ENCODE measurements around the gene TBKBP1.

TBKBP1 gene

DNA sequence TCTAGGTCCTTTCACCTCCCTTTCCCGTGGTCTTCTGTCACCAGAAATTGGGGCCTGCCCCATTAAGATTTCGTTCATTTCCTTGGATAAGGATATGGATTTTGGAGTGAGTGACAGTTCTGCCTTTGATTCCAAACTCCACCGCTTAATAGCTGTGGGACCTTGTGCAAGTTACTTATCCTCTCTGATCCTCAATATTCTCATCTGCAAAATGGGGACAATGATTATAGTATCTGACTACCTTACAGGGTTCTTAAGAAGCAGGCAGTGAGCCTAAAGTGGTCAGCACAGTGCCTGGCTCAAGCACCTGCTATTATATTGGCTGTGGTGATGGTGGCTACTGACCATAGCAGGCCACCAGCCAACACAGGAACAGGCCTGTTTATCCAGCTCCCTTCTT, 15.6 kb downstream of the TBKBP1 start:
- no peak for DNase-seq (ENCODE audit: low read depth)
- no peak overlapping the region for H3K4me3 ChIP-seq (ENCODE audit: low read length)
- TF ChIP-seq, protein P1, sequence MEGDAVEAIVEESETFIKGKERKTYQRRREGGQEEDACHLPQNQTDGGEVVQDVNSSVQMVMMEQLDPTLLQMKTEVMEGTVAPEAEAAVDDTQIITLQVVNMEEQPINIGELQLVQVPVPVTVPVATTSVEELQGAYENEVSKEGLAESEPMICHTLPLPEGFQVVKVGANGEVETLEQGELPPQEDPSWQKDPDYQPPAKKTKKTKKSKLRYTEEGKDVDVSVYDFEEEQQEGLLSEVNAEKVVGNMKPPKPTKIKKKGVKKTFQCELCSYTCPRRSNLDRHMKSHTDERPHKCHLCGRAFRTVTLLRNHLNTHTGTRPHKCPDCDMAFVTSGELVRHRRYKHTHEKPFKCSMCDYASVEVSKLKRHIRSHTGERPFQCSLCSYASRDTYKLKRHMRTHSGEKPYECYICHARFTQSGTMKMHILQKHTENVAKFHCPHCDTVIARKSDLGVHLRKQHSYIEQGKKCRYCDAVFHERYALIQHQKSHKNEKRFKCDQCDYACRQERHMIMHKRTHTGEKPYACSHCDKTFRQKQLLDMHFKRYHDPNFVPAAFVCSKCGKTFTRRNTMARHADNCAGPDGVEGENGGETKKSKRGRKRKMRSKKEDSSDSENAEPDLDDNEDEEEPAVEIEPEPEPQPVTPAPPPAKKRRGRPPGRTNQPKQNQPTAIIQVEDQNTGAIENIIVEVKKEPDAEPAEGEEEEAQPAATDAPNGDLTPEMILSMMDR (conservative IDR thresholded peaks at IDR 0.05; ENCODE audit: low read depth, low read length): no peak

DNA sequence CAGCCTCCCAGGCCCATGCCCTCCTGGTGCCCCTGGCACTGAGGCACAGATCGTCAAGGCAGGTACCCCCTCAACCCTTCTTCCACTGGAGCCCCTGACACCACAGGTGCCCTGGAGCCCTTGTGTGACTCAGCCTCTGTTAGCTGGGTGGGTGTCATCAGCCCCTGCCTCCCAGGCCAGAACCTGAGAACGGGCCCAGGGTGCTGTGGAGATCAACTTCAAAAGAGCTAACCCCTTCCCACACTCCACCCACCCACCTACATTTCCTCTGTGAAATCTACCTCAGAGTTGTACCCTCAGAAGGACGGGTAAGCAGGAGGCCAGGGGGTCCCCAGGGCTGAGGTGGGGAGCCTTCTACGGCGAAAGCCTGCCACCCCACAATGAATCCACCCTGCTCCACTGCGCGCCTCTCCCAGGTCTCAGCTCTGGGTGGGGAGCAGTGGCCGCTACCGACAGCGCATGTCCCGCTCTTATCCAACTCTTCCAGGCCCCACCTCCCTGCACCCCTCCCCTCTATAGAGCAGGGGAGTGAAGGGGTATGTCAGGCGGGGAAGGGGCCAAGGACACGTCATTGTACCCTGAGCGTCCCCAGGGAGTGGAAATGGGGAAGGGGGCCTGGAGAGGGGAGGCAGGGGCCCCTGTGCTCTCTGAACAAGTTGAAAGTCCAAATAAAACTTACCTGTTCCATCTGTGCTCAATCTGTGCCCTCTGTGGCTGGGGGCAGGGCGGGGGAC, 17.6 kb downstream of the TBKBP1 start:
- DNase-seq (ENCODE audit: low read depth): no peak
- TF ChIP-seq, protein P1 (conservative IDR thresholded peaks at IDR 0.05; ENCODE audit: low read depth, low read length): no peak
- H3K4me3 ChIP-seq (ENCODE audit: low read length): no peak overlapping the region

DNA sequence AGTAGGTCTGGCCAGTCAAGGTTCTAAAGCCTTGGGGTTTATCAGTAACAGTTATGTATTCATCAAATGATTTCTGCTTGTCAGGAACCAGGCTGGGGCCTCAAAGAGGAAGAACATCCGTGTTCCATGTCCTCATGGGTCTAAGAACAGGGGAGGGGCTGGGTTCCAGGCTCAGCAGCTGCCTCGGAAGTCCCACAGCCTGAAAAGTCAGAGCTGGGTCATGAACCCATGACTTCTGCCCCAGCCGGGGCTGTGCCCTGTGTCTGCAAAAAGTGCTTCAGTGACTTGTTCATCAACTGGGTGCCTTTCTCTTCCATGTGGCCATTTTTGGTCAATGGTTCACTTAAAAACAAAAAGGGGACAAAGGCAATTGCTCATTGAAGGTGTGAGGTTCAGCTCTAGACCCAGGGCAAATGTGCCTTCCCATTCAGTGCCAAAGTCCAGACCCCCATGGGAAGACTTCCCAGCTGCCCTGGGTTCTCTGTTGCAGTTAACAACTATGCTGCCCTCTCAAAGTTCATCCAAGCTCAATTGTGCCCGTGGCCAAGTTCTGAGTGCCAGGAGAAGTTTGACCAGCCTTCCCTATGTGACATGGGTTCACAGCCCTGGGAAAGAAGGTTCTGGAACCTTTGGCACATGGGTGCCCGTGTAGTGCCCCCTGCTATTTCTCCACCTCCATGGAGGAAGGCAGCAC, 18.5 kb downstream of the TBKBP1 start:
- H3K4me3 ChIP-seq (ENCODE audit: low read length): no peak overlapping the region
- no peak for DNase-seq (ENCODE audit: low read depth)
- TF ChIP-seq, protein P1 (conservative IDR thresholded peaks at IDR 0.05; ENCODE audit: low read depth, low read length): no peak

DNA sequence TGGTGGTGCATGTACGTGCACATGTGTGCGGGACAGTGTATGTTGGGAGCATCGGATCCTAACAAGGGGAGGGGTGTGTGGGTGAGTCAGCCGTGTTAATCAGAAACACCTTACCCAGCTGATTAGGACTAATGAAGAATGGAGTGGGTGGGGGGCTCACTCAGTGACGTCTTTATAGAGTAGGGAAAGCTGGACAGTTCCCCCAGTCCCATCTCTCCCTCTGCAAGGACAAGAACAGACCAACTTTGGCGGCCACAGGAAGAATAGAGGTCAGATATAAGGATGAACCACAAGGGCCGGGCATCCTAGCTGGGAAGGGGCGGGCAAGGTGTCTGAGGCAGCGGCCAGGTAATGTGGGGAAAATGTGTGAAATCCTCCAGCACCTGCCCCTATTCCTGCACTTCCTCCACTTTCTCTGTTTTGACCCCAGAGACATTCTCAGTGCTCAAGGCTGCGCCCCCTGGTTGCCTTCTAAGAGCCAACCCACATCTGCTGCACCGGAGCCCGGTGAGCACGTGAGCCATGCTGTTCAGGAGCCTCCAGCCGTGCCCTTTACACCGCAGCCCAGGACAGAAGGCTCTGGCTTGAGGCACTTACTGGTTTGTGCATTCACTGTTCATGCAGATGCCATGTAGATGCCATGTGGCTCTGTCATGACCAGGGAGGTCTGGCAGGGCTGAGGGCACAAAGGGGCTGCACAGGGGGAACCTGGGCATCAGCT, 20.2 kb downstream of the TBKBP1 start:
- TF ChIP-seq, protein P1 (conservative IDR thresholded peaks at IDR 0.05; ENCODE audit: low read depth, low read length): no peak
- DNase-seq (ENCODE audit: low read depth): no peak
- H3K4me3 ChIP-seq (ENCODE audit: low read length): no peak overlapping the region

DNA sequence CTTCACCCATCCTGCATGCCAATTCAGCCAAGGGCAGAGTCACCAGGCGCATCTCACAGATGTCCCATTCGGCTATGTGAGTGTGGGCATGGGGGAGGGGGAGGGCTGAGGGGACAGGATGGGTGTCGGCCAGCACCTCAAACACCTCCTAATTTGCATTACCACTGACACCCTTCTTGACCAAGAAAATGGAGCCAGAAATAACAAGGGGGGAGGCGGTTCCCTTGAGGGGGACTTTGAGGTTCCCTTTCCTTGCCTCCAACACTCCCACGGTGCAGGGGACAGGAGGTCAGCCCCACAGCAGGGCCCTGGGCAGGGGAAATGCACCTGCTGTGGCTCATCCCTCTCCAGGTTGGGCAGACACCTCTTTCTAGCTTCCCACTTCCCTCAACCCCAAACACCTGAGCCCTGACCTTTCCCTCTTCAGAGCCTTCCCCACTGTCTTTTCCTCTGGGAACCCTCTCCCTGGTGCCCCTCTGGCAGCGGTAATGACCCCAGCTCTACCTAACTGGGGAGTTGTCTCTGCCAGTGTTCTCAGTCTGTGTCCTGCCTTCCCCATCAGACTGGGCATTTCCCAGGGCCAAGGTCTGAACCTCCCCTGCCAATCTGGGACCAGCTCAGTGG, 20.9 kb downstream of the TBKBP1 start:
- H3K4me3 ChIP-seq (ENCODE audit: low read length): no peak overlapping the region
- no peak for DNase-seq (ENCODE audit: low read depth)
- TF ChIP-seq, protein P1 (conservative IDR thresholded peaks at IDR 0.05; ENCODE audit: low read depth, low read length): no peak

DNA sequence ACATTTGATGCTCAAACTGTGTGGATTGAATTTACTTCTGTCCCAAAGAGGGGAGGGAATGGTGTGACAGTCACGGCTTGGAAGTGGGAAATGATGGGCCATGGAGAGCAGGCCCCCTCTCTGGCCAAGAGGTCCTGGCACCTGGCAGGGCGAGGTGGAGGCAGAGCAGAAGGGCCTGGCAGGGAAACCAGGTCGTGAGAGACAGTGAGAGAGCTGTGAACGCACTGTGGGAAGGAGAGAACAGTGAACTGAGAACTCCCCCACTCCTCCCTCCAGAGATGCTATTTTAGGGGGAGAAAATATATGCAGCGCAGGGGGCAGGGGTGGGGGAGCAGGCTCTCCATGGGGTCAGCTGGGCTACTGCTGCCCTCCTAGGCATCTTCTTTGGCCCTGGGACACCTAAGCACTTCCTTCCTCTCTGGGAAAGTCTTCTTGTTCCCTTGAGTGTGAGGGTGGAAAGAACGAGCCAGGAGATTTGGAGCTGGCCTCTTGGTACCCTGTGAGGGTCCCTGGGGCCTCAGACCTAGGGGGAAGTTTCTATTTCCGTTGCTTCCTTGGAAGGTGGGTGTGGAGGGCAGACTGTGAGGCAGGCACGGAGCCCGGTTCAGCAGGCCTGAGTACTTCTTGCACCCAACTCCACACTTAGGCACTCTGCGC, 21.8 kb downstream of the TBKBP1 start:
- DNase-seq (ENCODE audit: low read depth): no peak
- TF ChIP-seq, protein P1 (conservative IDR thresholded peaks at IDR 0.05; ENCODE audit: low read depth, low read length): no peak
- no peak overlapping the region for H3K4me3 ChIP-seq (ENCODE audit: low read length)
